Right lobe of liver (tissue), 4 donors: ENCODE measurements around the gene NKD2.

Source experiments
- CTCF ChIP-seq, 4 donors: fragments of 200-600 bp in 3 of 4; fragments of 450-650 bp in 1 of 4; IDR thresholded peaks; one replicate each; pipeline versions ENCODE4 v1.5.1 to v1.8.0; 2016 to 2022; ENCODE audit warnings: antibody characterized with exemption in 4 of 4, mild to moderate bottlenecking in 2 of 4
- POLR2A ChIP-seq: fragments of 450-650 bp; IDR thresholded peaks from one replicate; pipeline ENCODE4 v1.6.1; 2017; ENCODE audit warnings: antibody characterized with exemption, mild to moderate bottlenecking
- donor health status: DM: no; HTN: no; CAD: no.
- donor health status: DM: no; HTN: no; CAD: no.
- donor health status: DM: no; HTN: yes; CAD: no.

- TF ChIP-seq CTCF (IDR thresholded peaks at IDR 0.05) (no peak), POLR2A (no peak)
Measured at GRCh38 chr5:1014781-1015221, 6.2 kb downstream of the NKD2 start.
